Activated CD4-positive, alpha-beta T cell treated with anti-CD3 and anti-CD28 coated beads, Interleukin-2, amount 50 U/mL, for 24 hours (primary cell): ENCODE measurements around the gene TTC6.

Experiments used
- DNase-seq, 2 donors: peaks; one replicate each; pipeline ENCODE4 v3.0.0-alpha.2; 2020; ENCODE audit warnings: low read depth in 1 of 2, low spot score in 1 of 2

TTC6 gene

DNA sequence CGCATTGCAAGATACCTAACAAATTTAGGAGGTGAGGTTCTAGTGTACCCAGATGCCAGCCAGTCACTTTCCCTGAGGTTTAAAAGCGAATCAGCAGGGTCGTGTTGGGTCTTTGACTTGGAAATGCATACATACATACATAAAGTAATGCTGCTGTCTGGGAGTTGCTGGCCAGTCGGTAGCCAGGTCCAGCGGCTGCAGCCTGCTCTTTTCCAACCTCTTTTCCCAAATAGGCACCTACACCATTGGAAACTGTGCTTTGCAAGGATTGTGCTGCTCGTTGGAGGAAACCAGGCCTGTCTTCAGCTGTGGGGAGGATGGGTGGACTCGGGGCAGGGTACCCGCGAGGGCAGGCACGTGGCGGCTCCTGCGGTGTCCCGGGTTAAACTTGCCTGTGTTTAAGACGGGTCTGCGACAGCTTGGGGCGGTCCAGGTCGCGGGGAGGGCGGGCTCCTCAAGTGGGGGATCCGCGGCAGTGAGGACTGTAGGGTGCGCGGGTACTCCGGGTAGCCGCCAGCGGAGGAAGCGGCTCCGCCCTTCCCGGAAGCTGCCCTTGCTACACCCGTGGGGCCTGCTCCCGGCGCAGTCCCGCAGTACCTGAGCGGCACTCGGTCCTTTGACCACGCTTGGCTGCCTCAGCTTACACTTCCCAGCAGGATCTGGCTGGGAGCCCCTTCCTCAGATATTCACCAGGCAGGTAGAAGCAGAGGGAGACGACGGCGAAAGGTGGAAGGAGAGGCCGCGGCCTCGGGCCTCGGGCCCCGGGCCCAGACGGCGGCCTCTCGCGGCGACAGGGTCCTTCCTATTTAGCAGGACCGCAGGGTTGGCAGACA lies 2.7 kb downstream of the TTC6 start:
- no peak for DNase-seq

DNA sequence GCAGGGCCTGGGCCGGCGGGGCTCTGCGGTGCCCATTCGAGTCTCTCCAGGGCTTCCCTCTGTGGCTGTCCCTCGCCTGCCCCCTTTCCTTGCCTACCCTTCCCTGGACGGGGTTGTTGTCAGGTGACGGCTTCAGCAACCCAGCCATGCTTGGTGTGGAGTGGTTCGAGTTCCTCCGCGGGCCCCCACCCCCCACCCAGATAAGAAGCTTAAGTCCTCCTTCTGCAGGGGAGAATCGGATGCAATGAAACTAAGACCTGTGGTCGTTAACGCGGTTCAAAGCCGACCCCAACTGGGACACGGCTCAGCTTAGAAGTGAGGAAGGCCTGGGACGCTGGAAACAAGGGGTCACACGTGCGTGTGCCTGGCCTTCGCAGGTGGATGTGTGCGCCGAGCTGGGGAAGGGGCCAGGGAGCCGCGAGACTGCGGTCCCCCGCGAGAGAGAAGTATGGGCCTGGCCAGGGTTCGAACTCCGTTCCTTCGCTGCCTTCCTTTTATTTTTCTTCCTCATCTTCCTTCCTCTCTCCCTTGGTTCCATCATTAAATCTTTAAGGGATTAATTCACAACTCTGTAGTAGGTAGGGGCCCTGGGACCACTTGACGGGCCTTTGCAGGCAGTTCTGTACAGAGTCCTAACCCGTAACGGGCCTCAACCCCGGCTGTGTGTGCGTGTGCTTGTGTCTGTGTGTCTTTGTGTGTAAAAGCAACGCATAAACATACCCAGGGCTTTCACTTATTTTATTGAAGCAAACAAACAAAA lies 3.5 kb downstream of the TTC6 start:
- no peak for DNase-seq

GRCh38 chr14:37599507-37600368 lies 4.3 kb downstream of the TTC6 start:
- no peak for DNase-seq

DNA sequence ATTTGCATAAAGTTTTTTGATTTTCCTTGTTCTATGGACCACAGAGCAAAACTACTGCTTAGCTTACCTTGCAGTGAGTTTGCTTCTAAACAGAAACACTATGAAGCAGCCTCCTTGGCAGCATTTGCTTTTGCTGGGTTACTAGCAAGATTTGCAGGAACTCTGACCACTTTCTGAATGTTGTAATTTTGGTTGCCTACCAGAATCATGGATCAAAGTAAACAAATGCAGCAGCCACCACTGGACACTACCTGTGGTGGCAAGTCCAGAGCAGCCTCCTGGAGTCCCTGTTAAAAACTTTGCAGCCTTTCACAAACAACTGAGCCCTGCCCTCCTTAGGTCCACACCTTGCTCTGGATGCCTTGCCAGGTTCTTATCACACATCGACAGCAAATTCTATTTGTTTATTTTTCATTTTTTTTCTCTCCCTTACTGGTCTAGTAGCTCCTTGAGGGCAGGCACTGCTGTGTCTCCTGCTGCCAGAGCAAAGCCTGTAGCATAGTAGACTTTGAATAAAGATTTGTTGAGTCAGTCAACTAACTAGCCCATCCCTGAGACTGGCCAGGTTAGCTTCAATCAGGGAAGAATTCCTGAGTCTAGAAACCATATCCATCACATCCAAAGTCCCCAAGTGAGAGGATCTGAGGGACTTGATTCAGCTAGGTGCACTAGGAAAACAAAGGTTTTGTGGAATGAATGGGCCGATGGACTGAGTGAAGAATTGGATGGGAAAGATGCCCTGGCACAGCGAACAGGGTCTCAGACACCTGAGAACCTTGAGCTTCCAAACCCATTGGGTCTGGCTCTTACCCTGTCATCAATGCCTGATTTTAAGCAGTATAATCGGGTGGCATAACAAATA lies 5.7 kb downstream of the TTC6 start:
- no peak for DNase-seq

DNA sequence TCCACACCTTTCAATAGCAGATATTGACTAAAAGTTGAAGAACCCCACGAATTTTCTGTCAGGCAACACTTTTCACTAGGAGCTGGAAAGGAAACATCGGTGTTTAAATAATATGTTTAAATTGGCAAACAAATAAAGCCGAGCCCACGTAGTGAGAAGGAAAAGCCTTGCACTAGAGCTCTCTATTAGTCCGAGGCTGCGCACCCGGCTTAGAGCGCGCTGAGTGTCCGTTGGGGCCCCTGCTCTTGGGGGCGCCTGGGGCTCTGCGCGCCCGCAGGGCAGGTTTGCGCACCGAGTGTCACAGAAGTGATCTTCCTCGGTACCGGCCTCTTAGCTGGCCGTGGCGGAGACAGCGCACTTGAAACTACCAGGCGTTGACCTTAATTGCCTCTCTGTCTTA lies 6.4 kb downstream of the TTC6 start:
- no peak for DNase-seq

DNA sequence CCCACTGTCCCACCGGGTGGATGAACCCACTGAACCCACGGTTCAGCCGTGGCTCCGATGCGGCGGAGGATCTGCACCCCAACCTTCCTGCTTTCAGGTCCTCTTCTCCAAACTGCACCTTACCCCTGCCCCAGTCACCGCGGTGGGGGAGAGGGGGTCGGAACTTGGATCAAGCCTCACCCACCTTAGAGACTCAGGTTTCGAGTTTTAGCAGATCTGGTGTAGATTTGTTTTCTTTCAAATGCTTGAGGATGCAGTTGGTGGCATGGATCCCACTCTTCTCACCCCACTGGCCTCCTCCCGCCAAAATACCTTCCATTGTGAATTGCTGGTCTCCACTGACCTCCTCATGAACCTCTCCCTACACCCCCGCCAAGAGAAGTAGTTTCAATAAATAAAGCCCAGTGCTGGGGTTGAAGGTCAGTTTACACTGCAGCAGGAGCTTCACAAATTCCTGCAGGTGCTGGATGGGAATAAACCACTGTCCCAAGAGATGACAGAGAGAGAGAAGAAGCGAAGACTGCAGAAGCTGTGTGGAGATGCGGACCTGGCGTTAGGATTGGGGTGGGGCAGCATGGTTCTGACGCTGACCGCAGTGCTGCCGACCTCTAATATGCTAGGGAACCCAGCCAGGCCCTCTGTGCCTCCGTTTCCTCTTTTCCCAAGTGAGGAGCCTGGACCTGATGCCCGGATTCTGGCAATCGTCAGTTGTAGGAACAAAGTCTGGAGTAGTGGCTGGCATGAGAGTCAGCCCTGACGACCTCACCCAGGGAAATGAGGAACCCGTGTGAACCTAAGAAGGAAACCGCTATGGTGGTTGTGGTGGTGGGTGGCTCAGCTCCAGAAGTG lies 7.4 kb downstream of the TTC6 start:
- no peak for DNase-seq

DNA sequence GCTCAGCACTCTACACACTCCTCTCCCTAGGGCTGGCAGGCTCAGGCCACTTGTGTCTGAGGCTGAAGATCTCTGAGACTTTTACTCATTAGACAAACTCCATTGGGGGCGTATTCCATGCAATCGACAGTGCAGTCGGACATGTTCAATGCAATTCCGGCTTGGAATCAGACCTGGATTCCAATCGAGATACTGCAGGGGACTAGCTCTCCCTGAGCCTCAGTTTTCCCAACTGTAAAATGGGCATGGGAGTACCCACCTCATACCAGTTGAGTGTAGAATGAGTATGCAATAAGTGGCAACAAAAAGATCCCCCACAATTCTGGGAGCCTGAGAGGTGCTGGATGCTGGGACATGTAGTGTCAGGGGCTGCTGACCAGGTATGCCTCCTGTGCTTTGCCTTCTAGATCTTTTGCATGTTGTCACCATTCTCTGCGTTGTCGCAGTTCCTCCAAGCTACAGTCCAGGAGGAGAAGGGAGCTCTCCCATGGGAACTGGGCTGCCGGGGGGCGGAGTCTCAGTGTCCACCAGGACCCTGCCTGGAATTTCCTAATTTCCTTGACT lies 8.3 kb downstream of the TTC6 start:
- DNase-seq: no peak

DNA sequence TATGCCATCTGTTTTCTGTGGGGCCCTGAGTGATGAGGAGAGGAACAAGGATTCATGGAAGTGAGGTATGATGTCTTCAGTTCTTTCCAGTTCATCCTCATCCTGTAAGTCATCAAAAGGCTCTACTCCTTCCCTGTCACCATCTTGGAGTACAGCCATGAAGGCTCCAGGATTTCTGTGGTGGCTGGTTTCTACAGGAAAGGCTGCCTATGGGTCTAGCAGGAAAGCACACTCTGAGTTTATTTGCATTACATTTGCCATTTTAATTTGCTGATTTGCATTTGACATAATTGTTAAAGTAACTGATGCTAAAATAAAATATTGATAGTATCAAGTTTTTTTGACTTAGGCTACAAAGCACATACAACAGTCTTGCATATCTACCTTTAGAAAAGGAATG lies 11.2 kb downstream of the TTC6 start:
- no peak for DNase-seq

- no peak for DNase-seq
Measured at GRCh38 chr14:37608649-37609048, 13.2 kb downstream of the TTC6 start.

GRCh38 chr14:37610945-37611523 lies 15.6 kb downstream of the TTC6 start:
- DNase-seq: no peak

- DNase-seq: no peak
Measured at GRCh38 chr14:37615582-37616289, 20.3 kb downstream of the TTC6 start.

DNA sequence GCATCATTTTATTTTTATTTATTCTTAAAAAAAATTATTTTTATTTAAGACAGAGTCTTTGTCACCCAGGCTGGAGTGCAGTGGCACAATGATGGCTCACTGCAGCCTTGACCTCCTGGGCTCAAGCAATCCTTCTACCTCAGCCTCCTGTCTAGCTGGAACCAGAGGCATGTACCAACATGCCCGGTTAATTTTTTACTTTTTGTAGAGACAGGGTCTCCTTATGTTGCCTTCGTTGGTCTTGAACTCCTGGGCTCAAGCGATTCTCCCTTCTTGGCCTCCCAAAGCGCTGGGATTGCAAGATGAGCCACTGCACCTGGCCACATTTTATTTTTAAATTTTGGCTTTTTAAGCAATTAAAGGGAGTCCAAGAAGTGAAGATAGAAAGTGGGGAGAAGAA lies 21.4 kb downstream of the TTC6 start:
- DNase-seq: no peak

DNA sequence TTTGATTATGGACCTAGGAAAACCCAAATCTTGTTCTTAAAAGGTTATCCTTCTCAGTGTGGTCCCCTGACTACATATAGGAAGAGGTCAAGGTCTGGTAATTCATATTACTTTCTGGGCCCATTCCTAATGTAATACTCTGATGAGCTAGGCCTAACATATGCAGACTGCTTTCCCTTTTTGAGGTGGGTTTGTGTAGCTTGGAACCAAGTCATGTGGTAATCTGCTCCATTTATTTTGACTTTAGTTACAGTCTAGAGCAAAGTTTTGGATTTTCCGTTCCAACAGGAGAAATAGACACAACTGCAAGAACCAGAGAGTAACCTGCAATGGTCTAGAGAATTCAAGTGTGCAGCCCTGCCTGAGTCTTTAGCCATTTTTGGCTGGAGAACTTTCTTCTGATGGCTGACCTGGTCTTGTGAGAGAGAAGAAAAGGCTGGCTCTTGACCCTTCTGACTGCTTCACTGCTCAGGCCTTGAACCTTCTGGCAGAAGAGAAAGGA lies 22.5 kb downstream of the TTC6 start:
- no peak for DNase-seq

- DNase-seq: no peak
Measured at GRCh38 chr14:37618498-37619028, 23.1 kb downstream of the TTC6 start.

GRCh38 chr14:37620856-37621255 lies 25.4 kb downstream of the TTC6 start:
- DNase-seq: no peak

DNA sequence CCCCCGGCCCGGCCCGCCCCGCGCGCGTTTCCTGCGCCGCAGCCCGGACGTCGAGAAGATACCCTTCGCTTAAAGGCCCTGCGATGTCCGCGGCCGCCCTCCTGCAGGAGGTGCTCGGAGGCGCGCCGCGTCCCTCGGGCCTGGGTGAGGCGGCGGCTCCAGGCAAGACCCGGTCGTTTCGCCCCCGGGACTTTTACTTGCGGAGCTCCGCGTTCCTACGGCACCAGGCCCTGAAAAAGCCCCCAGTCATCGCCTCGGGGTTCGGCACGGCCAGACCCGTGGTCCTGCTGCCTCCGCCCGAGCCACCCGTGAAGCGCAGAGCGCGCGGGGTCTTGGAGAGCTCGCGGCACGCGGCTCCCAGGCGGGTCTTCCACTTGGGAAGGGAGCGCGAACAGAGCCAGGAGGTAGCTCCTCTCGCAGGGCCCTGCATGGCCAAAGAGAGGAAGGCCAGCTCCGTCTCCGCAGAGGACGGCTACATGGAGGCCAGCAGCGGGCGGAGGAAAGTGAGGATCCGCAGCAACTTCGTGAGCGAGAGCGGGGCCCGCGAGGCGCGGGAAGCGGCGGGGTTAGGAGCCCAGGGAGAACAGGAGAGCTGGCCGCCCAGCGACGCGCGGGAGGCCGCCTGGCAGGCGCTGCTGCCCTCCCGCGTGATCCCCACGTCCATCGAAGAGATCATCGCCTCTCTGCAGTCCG lies 26.9 kb downstream of the TTC6 start:
- DNase-seq: no peak

DNA sequence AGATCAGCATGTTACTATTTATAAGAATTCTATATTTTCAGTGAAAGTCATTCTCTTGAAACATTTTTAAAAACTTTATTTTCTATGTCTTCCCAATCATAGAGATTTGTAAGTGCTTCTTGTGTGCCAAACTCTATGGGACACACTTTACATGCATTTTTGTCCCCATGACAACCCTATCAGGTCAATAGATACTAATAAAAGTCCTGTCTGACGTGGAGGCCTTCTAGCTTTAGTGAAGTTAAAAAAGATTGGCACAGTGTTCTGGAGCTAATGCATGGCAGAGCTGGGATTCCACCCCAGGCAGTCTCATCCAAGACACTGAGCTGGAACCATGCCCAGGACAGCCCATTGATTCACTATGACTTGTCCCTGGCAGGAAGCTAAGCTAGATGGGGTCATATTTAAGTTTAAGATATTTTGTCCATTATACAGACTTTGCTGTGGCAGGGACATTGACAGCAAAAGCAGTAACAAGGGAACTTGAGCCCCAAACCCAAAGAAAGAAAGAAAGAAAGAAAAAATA lies 28.1 kb downstream of the TTC6 start:
- no peak for DNase-seq
